ENCODE results near the gene LSM3.

DNA sequence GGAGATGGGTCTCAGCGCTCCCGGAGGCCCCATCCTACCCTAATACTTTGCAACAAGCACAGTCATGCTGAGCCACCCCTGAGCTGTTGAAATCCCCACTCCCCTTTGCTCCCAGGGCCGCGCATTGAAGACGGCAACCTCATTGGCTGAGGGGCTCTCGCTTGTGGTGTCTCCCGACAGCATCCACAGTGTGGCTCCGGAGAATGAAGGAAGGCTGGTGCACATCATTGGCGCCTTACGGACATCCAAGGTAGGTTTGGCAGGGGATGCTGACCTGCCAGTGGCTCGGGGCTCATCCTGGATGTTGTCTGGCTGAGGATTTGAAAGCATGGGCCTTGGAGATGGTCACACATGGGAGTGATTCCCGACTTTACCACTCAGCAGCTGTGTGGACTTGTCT, 47.9 kb upstream of the LSM3 start:
- TF ChIP-seq CTCF (IDR thresholded peaks at IDR 0.05; ENCODE audit: low read length) (no peak), EZH2phosphoT487 (IDR thresholded peaks at IDR 0.05; ENCODE audit: low read length) (no peak), EZH2 (optimal IDR thresholded peaks at IDR 0.05; ENCODE audit: low read depth, low read length) (no peak)
